Esophagus (tissue), 2 donors: ENCODE measurements around the gene PSG5. TPM values are rescaled to one million over a fixed set of nuclear protein-coding genes. Genes with fewer than 3 reads are reported as not detected.
"Not testable (repeated sequence)": the region's sequence is repeated elsewhere in the genome, so short reads cannot be mapped to it uniquely, and the experiment has no call there.

Experiments used
- H3K27ac ChIP-seq, 2 donors: one replicate each; pipeline ENCODE4 v1.5.1; 2013; ENCODE audit warnings: low read depth in 2 of 2, mild to moderate bottlenecking in 2 of 2, inconsistent platforms in 1 of 2, low read length in 1 of 2, moderate library complexity in 1 of 2
- H3K27me3 ChIP-seq, 2 donors: one replicate each; pipeline ENCODE4 v1.6.1; 2013; ENCODE audit warnings: low read length in 2 of 2, control low read depth in 1 of 2, mild to moderate bottlenecking in 1 of 2; ENCODE audit not compliant: insufficient read depth in 2 of 2, control insufficient read depth in 1 of 2
- H3K36me3 ChIP-seq, 2 donors: one replicate each; pipeline ENCODE4 v1.6.1; 2013; ENCODE audit warnings: low read length in 1 of 2; ENCODE audit not compliant: control insufficient read depth in 2 of 2, insufficient read depth in 2 of 2
- H3K4me1 ChIP-seq, 2 donors: one replicate each; pipeline ENCODE4 v1.6.1; 2013; ENCODE audit warnings: low read length in 1 of 2; ENCODE audit not compliant: control insufficient read depth in 2 of 2, insufficient read depth in 2 of 2
- H3K4me3 ChIP-seq, 2 donors: one replicate each; pipeline ENCODE4 v1.5.1; 2013; ENCODE audit warnings: low read length in 2 of 2, mild to moderate bottlenecking in 2 of 2, low read depth in 1 of 2, moderate library complexity in 1 of 2
- H3K9me3 ChIP-seq, 2 donors: one replicate each; pipeline ENCODE4 v1.6.1; 2013; ENCODE audit warnings: mild to moderate bottlenecking in 2 of 2, low read depth in 1 of 2, low read length in 1 of 2, moderate library complexity in 1 of 2; ENCODE audit not compliant: control insufficient read depth in 2 of 2, insufficient read depth in 1 of 2
- WGBS, 2 donors: extraction: QIAGEN DNeasy Blood & Tissue Kit; methylation state at CpG; one replicate each; pipeline ENCODE4 v1.1.7; 2013; 5-methylcytosine and 5-hydroxymethylcytosine counted together
- polyA plus RNA-seq, 2 donors: library from polyadenylated mRNA; stranded (reverse); fragments of 200-250 nt; gene quantifications; one replicate each; pipeline ENCODE4 v1.2.3, GENCODE V29; 2013
- donor health status: healthy with polysubstance abuse.
- donor health status: Bipolar disorder and iron deficiency.

PSG5 gene
- polyA plus RNA-seq, 2 donors = not detected

- no peak overlapping the region for H3K27ac ChIP-seq
- no peak overlapping the region for H3K4me3 ChIP-seq
- H3K4me1 ChIP-seq = no peaks in the 10 kb centered on the region
- no peaks in the 10 kb centered on the region for H3K9me3 ChIP-seq
- no peaks in the 10 kb centered on the region for H3K36me3 ChIP-seq
- WGBS, 2 donors = 38 to 62% methylated on average over 4 of the region's 4 CpGs
- H3K27me3 ChIP-seq = no peaks in the 10 kb centered on the region
These were observed 21.7 kb upstream of the PSG5 start for GRCh38 chr19:43207991-43208390.

- H3K27me3 ChIP-seq, H3K36me3 ChIP-seq, H3K4me1 ChIP-seq, H3K9me3 ChIP-seq, H3K27ac ChIP-seq, H3K4me3 ChIP-seq: not testable (repeated sequence)
- 39 to 59% methylated on average over 6 to 8 of the region's 8 CpGs for WGBS, 2 donors
These were observed 20.8 kb upstream of the PSG5 start for GRCh38 chr19:43207174-43207573.

- H3K27ac ChIP-seq, H3K36me3 ChIP-seq, H3K4me3 ChIP-seq, H3K4me1 ChIP-seq, H3K9me3 ChIP-seq, H3K27me3 ChIP-seq: not testable (repeated sequence)
- 51 to 62% methylated on average over 9 of the region's 9 CpGs for WGBS, 2 donors
These were observed 19.3 kb upstream of the PSG5 start, which contains the start of gene PSG4 for GRCh38 chr19:43205471-43206105. Gene PSG4, minus strand, starts transcription at chr19:43205638. Its CDS starts 102 bp downstream, at chr19:43205536.

- not testable (repeated sequence) for H3K4me3 ChIP-seq, H3K36me3 ChIP-seq, H3K27ac ChIP-seq, H3K9me3 ChIP-seq, H3K4me1 ChIP-seq, H3K27me3 ChIP-seq
- 90 to 93% methylated on average over 7 of the region's 7 CpGs for WGBS, 2 donors
These were observed 17.3 kb upstream of the PSG5 start for GRCh38 chr19:43203611-43204010.

- not testable (repeated sequence) for H3K27me3 ChIP-seq, H3K36me3 ChIP-seq, H3K4me3 ChIP-seq, H3K4me1 ChIP-seq, H3K9me3 ChIP-seq
- H3K27ac ChIP-seq = peak overlapping the region; percentile 76 to 78
- whole genome bisulfite sequencing, 2 donors = 42 to 71% methylated on average over 2 of the region's 2 CpGs
These were observed 15.6 kb upstream of the PSG5 start for GRCh38 chr19:43201891-43202290.

- H3K27me3 ChIP-seq, H3K36me3 ChIP-seq, H3K9me3 ChIP-seq, H3K4me1 ChIP-seq, H3K4me3 ChIP-seq: not testable (repeated sequence)
- WGBS, 2 donors = 37 to 45% methylated on average over 7 of the region's 7 CpGs
- peak overlapping the region; percentile 73 to 76 for H3K27ac ChIP-seq
These were observed 15.0 kb upstream of the PSG5 start for GRCh38 chr19:43201337-43201801.

- not testable (repeated sequence) for H3K9me3 ChIP-seq, H3K27me3 ChIP-seq, H3K4me1 ChIP-seq, H3K27ac ChIP-seq, H3K4me3 ChIP-seq, H3K36me3 ChIP-seq
- WGBS, 2 donors = 45 to 70% methylated on average over 5 of the region's 5 CpGs
These were observed 12.5 kb upstream of the PSG5 start for GRCh38 chr19:43198686-43199419.

- not testable (repeated sequence) for H3K4me3 ChIP-seq, H3K27ac ChIP-seq, H3K9me3 ChIP-seq, H3K27me3 ChIP-seq, H3K4me1 ChIP-seq, H3K36me3 ChIP-seq
- 94 to 95% methylated on average over 4 of the region's 7 CpGs for WGBS, 2 donors
These were observed 11.5 kb upstream of the PSG5 start for GRCh38 chr19:43197666-43198397.

- WGBS, 2 donors = 85 to 86% methylated on average over 7 of the region's 7 CpGs
- H3K9me3 ChIP-seq, H3K4me3 ChIP-seq, H3K4me1 ChIP-seq, H3K36me3 ChIP-seq, H3K27ac ChIP-seq, H3K27me3 ChIP-seq: not testable (repeated sequence)
These were observed 8.1 kb upstream of the PSG5 start for GRCh38 chr19:43194397-43194796.
